ENCODE results near the gene CDH4.
"Not testable (repeated sequence)": the region's sequence is repeated elsewhere in the genome, so short reads cannot be mapped to it uniquely, and the experiment has no call there.

CDH4 gene

GRCh38 chr20:61475729-61476128 lies 223.7 kb downstream of the CDH4 start:
- ChIA-PET CTCF (no interaction called here), POLR2A (no interaction called here)
- no peak for DNase-seq (ENCODE audit: extremely low spot score)
- TF ChIP-seq, protein P1, sequence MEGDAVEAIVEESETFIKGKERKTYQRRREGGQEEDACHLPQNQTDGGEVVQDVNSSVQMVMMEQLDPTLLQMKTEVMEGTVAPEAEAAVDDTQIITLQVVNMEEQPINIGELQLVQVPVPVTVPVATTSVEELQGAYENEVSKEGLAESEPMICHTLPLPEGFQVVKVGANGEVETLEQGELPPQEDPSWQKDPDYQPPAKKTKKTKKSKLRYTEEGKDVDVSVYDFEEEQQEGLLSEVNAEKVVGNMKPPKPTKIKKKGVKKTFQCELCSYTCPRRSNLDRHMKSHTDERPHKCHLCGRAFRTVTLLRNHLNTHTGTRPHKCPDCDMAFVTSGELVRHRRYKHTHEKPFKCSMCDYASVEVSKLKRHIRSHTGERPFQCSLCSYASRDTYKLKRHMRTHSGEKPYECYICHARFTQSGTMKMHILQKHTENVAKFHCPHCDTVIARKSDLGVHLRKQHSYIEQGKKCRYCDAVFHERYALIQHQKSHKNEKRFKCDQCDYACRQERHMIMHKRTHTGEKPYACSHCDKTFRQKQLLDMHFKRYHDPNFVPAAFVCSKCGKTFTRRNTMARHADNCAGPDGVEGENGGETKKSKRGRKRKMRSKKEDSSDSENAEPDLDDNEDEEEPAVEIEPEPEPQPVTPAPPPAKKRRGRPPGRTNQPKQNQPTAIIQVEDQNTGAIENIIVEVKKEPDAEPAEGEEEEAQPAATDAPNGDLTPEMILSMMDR (IDR thresholded peaks at IDR 0.05; ENCODE audit: control extremely low read depth, extremely low read depth, low read depth, missing control alignments) = no peak

DNA sequence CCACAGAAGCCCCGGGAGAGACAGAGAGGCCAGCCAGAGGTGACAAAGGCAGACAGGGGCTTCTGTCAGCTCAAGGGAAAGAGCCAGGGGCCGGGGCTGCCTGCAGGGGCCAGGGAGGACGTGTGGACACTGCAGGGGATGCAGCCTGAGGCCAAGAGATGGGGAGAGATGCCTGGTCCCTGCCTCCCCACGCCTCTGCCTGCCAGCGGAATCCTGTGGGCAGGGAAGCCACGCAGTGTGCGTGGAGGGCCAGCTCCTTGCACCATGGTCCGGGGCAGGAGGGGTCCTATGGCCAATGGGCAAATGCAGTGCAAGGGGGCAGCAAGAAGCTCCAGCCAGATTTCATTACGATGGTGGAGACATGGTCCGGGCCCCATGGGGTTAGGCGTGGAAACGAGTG lies 224.9 kb downstream of the CDH4 start:
- ChIA-PET POLR2A (no interaction called here), CTCF (no interaction called here)
- DNase-seq (ENCODE audit: extremely low spot score) = no peak
- TF ChIP-seq, protein P1 (IDR thresholded peaks at IDR 0.05; ENCODE audit: control extremely low read depth, extremely low read depth, low read depth, missing control alignments) = no peak

DNA sequence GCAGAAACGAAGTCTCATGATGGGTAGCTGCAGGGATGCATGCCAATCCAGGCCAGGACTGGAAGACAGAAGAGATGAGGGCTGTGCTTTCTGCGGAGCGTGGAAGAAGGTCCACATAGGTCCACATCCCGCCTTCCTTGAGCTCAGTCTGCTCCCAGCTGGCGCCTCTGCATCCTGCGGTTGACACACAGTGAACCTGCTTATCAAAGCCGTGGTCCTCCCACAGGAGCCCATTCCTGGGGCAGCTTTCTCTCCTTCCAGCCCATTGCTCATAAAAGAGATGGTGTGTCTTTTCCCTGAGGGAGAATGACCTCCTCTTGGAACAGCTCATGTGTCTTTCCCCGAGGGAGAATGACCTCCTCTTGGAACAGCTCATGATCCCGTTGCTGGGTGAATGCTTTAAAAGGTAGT lies 225.4 kb downstream of the CDH4 start:
- ChIA-PET CTCF (no interaction called here), POLR2A (no interaction called here)
- TF ChIP-seq, protein P1 (IDR thresholded peaks at IDR 0.05; ENCODE audit: control extremely low read depth, extremely low read depth, low read depth, missing control alignments) = no peak
- no peak for DNase-seq (ENCODE audit: extremely low spot score)

DNA sequence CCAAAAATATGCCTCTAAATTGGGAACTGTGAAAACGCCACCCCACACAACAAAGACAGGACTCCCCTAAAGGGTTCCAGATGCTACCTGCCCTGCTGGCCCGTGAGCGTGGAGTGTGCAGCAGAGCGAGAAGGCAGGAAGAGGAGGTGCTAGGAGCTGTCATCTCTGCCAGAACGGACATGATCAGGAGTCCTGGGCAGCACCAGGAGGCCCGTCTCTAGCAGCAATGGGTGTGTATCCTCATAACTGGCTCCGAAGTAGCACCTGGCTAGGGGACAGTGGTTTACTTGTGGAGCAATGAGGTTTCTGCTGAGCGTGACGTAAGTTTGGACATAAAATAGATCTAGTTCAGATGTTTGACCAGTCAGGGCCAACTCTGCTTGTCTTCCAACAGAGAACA lies 226.0 kb downstream of the CDH4 start:
- DNase-seq (ENCODE audit: extremely low spot score) = no peak
- ChIA-PET POLR2A (no interaction called here), CTCF (no interaction called here)
- TF ChIP-seq, protein P1 (IDR thresholded peaks at IDR 0.05; ENCODE audit: control extremely low read depth, extremely low read depth, low read depth, missing control alignments) = no peak

DNA sequence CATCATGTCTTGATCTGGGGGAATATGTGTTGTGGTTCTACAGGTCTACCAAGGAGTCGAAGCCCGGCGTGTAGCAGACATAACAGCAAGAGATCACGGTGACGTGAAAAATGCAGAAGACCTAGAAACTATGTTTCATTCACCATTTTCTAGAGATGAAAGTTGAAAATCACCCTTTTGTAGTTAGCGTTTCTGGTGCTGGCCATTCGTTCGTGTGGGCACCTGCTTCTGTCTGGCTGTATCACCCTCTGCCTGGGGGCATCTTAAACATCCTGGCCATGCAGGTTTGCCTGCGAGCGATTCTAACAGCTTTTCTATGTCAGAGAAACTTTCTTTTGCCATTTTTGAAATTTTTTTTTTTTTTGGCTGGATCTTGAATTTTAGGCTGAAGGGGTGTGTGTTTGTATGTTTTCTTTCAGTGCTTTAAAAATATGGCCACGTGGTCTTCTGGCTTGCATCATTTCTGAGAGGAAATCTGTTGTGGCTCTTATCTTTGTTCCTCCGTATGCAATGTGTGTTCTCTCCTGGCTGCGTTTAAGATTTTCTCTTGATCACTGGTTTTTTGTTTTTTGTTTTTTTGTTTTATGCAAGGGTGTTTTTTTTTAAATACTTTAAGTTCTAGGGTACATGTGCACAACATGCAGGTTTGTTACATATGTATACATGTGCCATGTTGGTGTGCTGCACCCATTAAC lies 226.7 kb downstream of the CDH4 start:
- ChIA-PET CTCF (no interaction called here), POLR2A (no interaction called here)
- DNase-seq (ENCODE audit: extremely low spot score) = no peak
- TF ChIP-seq, protein P1 (IDR thresholded peaks at IDR 0.05; ENCODE audit: control extremely low read depth, extremely low read depth, low read depth, missing control alignments) = no peak

DNA sequence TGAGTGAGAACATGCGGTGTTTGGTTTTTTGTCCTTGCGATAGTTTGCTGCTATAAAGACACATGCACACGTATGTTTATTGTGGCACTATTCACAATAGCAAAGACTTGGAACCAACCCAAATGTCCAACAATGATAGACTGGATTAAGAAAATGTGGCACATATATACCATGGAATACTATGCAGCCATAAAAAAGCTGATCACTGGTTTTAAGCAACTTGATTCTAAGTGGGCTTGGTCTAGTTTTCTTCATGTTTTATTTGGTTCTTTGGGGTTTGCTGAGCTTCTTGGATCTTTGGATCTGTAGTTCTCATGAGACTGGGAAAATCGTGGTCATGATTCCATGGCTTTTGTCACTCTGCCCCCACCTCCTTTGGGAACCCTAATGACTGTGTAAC lies 227.4 kb downstream of the CDH4 start:
- POLR2A ChIA-PET; CTCF ChIA-PET; DNase-seq (ENCODE audit: extremely low spot score): not testable (repeated sequence)

DNA sequence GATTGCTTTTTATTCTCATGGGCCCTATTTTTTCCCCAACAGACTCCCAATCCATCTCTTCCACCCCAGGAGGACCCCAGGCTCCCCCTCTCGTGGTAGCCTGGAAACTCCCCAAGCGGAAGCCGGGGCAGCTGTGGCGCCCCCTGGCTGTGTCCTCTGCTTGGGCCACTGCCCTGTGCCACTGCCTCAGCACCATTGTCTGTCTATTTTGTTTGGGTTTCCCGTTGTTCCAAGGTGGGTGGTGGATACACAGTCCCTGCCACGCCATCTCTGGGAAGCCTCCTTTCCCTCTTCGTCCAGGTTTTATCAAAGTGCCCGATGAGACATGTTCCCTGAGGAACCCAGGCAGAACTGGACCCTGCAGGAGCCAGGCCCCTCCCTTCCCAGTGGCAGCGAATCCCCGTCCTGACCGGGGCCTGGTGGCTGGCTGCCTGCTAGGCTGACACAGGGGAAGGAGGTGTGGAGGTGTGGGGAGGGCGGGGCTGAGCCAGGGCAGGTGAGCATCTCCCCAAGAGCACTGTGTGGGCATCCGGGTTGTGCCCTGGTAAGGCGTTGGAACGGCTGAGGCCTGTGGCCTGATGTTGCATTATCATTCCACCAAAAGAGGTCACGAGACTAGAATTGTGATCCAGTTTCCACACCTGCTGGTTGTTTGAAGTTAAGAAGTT lies 228.2 kb downstream of the CDH4 start:
- TF ChIP-seq, protein P1 (IDR thresholded peaks at IDR 0.05; ENCODE audit: control extremely low read depth, extremely low read depth, low read depth, missing control alignments) = no peak
- POLR2A ChIA-PET = no interaction called here
- CTCF ChIA-PET = no interaction called here
- DNase-seq (ENCODE audit: extremely low spot score) = no peak
